DOHH2 (cell line): ENCODE data around the gene KIRREL3.

ENCODE experiments used
- H3F3A ChIP-seq: fragments of 200-600 bp; sonication (generic), shearing (Covaris generic); 2 replicates; pipeline ENCODE4 v1.6.0; 2016; ENCODE audit warnings: antibody characterized with exemption, mild to moderate bottlenecking; ENCODE audit not compliant: control insufficient read depth, insufficient read depth
- H3K27ac ChIP-seq: fragments of 200-600 bp; sonication (generic); 2 replicates; pipeline ENCODE4 v1.5.1; 2014; ENCODE audit warnings: low read depth, mild to moderate bottlenecking, low read length, moderate library complexity
- H3K27me3 ChIP-seq: fragments of 200-600 bp; sonication (generic); 2 replicates; pipeline ENCODE4 v1.6.1; 2014; ENCODE audit warnings: mild to moderate bottlenecking, low read length, mixed read lengths; ENCODE audit not compliant: control insufficient read depth
- H3K36me3 ChIP-seq: fragments of 200-600 bp; sonication (generic); 2 replicates; pipeline ENCODE4 v1.6.1; 2014; ENCODE audit warnings: mild to moderate bottlenecking, low read length, moderate library complexity, mixed read lengths; ENCODE audit not compliant: control insufficient read depth
- H3K4me1 ChIP-seq: fragments of 200-600 bp; sonication (generic); 2 replicates; pipeline ENCODE4 v1.6.1; 2014; ENCODE audit warnings: mild to moderate bottlenecking, low read length, mixed read lengths; ENCODE audit not compliant: control insufficient read depth
- H3K4me2 ChIP-seq: fragments of 200-600 bp; sonication (generic); 2 replicates; pipeline ENCODE4 v1.6.0; 2014; ENCODE audit warnings: mild to moderate bottlenecking, low read length, moderate library complexity
- H3K4me3 ChIP-seq: fragments of 200-600 bp; sonication (generic); 2 replicates; pipeline ENCODE4 v1.5.1; 2014; ENCODE audit warnings: mild to moderate bottlenecking, low read length, mixed read lengths
- H3K79me2 ChIP-seq: fragments of 200-600 bp; sonication (generic); 2 replicates; pipeline ENCODE4 v1.6.1; 2014; ENCODE audit warnings: mild to moderate bottlenecking, low read length, mixed read lengths; ENCODE audit not compliant: control insufficient read depth
- H3K9me2 ChIP-seq: fragments of 200-600 bp; sonication (generic); replicated peaks from 2 replicates; pipeline ENCODE4 v1.6.1; 2014; ENCODE audit warnings: mild to moderate bottlenecking, low read length, mixed read lengths; ENCODE audit not compliant: control insufficient read depth
- H3K9me3 ChIP-seq: fragments of 200-600 bp; sonication (generic); 2 replicates; pipeline ENCODE4 v1.6.1; 2014; ENCODE audit warnings: antibody characterized with exemption, low read length, mixed read lengths; ENCODE audit not compliant: control insufficient read depth, insufficient read depth
- H4K20me1 ChIP-seq: fragments of 200-600 bp; sonication (generic); 2 replicates; pipeline ENCODE4 v1.6.0; 2014; ENCODE audit warnings: low read depth, mild to moderate bottlenecking, antibody characterized with exemption, low read length, moderate library complexity; ENCODE audit not compliant: control insufficient read depth, insufficient read depth
- EZH2phosphoT487 ChIP-seq: fragments of 200-600 bp; sonication (generic); IDR thresholded peaks from 2 replicates; pipeline ENCODE4 v1.6.1; 2017; ENCODE audit warnings: borderline replicate concordance, mild to moderate bottlenecking, antibody characterized with exemption, low read length, moderate library complexity, mixed read lengths
- TF ChIP-seq, protein P1 (sequence below): fragments of 200-600 bp; sonication (generic); IDR thresholded peaks from one replicate; pipeline ENCODE4 v1.5.1; 2014; ENCODE audit warnings: antibody characterized with exemption, mild to moderate bottlenecking, low read depth, low read length; ENCODE audit not compliant: poor library complexity, severe bottlenecking

Gene KIRREL3

DNA sequence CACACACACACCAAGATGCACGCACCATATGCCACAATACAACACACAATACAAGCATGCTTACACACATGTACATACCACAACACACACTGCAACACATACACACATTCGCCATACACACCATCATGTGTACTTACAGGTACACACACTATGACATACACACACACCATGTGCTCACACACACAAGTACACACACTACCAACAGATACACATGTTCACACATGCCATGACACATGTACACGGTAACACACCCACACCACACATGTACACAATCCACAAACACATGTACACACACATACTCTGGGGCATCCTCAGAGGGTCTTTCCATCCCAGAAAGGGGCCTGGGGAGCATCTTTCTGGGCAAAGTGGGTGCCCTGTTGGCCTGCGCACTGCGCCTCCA lies 562.8 kb downstream of the KIRREL3 start:
- Histone ChIP-seq H3K4me1 (peaks cover 3% of the 10 kb centered on the region; the same call in 1 of the 2 replicates), H3K9me3 (no peaks in the 10 kb centered on the region), H3K4me2 (no peak overlapping the region), H3F3A (no peaks in the 10 kb centered on the region), H4K20me1 (no peaks in the 10 kb centered on the region), H3K27me3 (peaks cover 7% of the 10 kb centered on the region; the same call in 1 of the 2 replicates), H3K4me3 (no peak overlapping the region), H3K9me2 (no peaks in the 10 kb centered on the region), H3K27ac (no peak overlapping the region), H3K79me2 (no peaks in the 10 kb centered on the region), H3K36me3 (no peaks in the 10 kb centered on the region)
- TF ChIP-seq EZH2phosphoT487: no peak
- TF ChIP-seq, protein P1, sequence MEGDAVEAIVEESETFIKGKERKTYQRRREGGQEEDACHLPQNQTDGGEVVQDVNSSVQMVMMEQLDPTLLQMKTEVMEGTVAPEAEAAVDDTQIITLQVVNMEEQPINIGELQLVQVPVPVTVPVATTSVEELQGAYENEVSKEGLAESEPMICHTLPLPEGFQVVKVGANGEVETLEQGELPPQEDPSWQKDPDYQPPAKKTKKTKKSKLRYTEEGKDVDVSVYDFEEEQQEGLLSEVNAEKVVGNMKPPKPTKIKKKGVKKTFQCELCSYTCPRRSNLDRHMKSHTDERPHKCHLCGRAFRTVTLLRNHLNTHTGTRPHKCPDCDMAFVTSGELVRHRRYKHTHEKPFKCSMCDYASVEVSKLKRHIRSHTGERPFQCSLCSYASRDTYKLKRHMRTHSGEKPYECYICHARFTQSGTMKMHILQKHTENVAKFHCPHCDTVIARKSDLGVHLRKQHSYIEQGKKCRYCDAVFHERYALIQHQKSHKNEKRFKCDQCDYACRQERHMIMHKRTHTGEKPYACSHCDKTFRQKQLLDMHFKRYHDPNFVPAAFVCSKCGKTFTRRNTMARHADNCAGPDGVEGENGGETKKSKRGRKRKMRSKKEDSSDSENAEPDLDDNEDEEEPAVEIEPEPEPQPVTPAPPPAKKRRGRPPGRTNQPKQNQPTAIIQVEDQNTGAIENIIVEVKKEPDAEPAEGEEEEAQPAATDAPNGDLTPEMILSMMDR: no peak

DNA sequence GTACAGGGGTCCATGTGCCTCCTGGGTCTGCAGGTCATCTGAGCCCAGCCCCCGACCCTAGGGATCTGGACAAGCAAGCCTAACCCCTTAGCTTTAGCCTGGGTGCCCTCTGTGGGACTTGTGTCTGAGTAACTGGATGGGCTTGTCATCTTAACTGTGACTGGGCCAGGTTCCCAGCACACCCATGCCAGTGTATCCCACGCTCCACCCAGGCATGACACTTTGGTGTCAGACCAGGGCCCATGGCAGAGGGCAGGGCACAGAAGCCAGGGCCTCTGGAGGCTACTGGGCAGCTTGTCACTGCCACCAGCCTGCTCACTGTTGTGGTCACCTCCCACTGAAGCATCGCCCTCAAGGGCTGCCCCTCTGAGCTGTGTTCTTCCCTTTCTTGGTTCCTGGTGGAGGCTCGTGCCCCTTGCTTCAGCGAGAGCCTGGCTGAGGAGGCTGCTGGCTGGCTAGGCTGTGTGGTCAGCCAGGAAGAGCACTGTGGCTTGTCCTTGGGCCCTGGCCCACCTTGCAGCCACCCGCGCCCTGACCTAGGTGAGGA lies 564.3 kb downstream of the KIRREL3 start:
- no peaks in the 10 kb centered on the region for H4K20me1 ChIP-seq
- H3K79me2 ChIP-seq: no peaks in the 10 kb centered on the region
- H3K36me3 ChIP-seq: no peaks in the 10 kb centered on the region
- no peak overlapping the region for H3K4me3 ChIP-seq
- H3F3A ChIP-seq: no peaks in the 10 kb centered on the region
- no peaks in the 10 kb centered on the region for H3K9me3 ChIP-seq
- no peak overlapping the region for H3K27ac ChIP-seq
- H3K27me3 ChIP-seq: peaks cover 1% of the 10 kb centered on the region; the same call in 1 of the 2 replicates
- H3K4me2 ChIP-seq: no peak overlapping the region
- peaks cover 3% of the 10 kb centered on the region; the same call in 1 of the 2 replicates for H3K4me1 ChIP-seq
- H3K9me2 ChIP-seq: no peaks in the 10 kb centered on the region
- TF ChIP-seq, protein P1: no peak
- TF ChIP-seq EZH2phosphoT487: no peak

DNA sequence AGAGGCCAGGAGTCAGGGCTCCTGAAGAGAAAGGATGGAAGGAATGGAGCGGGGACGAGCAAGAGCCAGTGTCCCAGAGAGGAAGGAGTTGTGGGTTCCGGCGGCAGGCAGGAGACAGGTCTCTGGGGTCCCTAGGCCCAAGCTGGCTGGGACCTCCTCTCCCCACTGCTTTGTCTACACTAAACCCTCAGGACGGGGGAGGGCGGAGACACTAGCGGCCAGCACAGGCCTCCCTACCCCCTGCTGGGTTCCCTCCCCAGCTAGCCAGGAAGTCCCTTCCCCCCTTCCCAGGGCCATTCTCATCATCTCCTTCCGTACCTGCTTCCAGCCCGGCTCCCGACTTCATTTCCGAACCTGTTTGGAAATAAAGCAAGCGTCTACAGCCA lies 565.6 kb downstream of the KIRREL3 start:
- no peak overlapping the region for H3K4me3 ChIP-seq
- no peaks in the 10 kb centered on the region for H3F3A ChIP-seq
- H4K20me1 ChIP-seq: no peaks in the 10 kb centered on the region
- no peaks in the 10 kb centered on the region for H3K79me2 ChIP-seq
- H3K4me1 ChIP-seq: no peaks in the 10 kb centered on the region
- no peaks in the 10 kb centered on the region for H3K9me2 ChIP-seq
- H3K27ac ChIP-seq: no peak overlapping the region
- no peak overlapping the region for H3K4me2 ChIP-seq
- TF ChIP-seq EZH2phosphoT487: no peak
- TF ChIP-seq, protein P1: no peak
- H3K36me3 ChIP-seq: no peaks in the 10 kb centered on the region
- no peaks in the 10 kb centered on the region for H3K27me3 ChIP-seq
- H3K9me3 ChIP-seq: no peaks in the 10 kb centered on the region
